Measurements from ENCODE around the gene ARHGEF16. TPM values are rescaled to one million over a fixed set of nuclear protein-coding genes. Genes with fewer than 3 reads are reported as not detected.

Gene ARHGEF16
- total RNA-seq, 4 donors from 2014 or later: 0.20 to 1.2 (median 0.63) TPM

GRCh38 chr1:3431686-3432085, 22.8 kb upstream of the ARHGEF16 start:
- intact Hi-C loops (cut with DNase I; ENCODE audit: low total_unique reads) (no loop called here), in situ Hi-C loops (cut with MboI; ENCODE audit: low sequenced_read_pairs in 4 of 4) (no loop called here)
- no peak overlapping the region for H3K27ac ChIP-seq
- no peak overlapping the region for H3K4me3 ChIP-seq
- no peaks in the 10 kb centered on the region for H3K36me3 ChIP-seq
- ATAC-seq: no peak
- DNase-seq: no peak
- H3K9me3 ChIP-seq: no peaks in the 10 kb centered on the region
- H3K27me3 ChIP-seq: peaks cover 6 to 9% (median 7%) of the 10 kb centered on the region in 3 donors
- TF ChIP-seq CTCF (IDR thresholded peaks at IDR 0.05 in 4 of 5, conservative IDR thresholded peaks at IDR 0.05 in 1 of 5) (no peak), POLR2A (IDR thresholded peaks at IDR 0.05) (no peak)
- no peaks in the 10 kb centered on the region for H3K4me1 ChIP-seq

- intact Hi-C loops (cut with DNase I; ENCODE audit: low total_unique reads) (no loop called here), in situ Hi-C loops (cut with MboI; ENCODE audit: low sequenced_read_pairs in 4 of 4) (no loop called here)
- DNase-seq (no peak), ATAC-seq (no peak)
- Histone ChIP-seq H3K27ac (no peak overlapping the region), H3K36me3 (no peaks in the 10 kb centered on the region), H3K4me1 (no peaks in the 10 kb centered on the region), H3K27me3 (peaks cover 7 to 11% (median 10%) of the 10 kb centered on the region in 3 donors), H3K9me3 (no peaks in the 10 kb centered on the region), H3K4me3 (no peak overlapping the region)
- TF ChIP-seq POLR2A (IDR thresholded peaks at IDR 0.05) (no peak), CTCF (IDR thresholded peaks at IDR 0.05 in 4 of 5, conservative IDR thresholded peaks at IDR 0.05 in 1 of 5) (no peak)
Measured at GRCh38 chr1:3432306-3432705, 22.2 kb upstream of the ARHGEF16 start.

GRCh38 chr1:3433076-3433475, 21.4 kb upstream of the ARHGEF16 start:
- H3K9me3 ChIP-seq: no peaks in the 10 kb centered on the region
- H3K36me3 ChIP-seq: no peaks in the 10 kb centered on the region
- intact Hi-C loops (cut with DNase I; ENCODE audit: low total_unique reads) (no loop called here), in situ Hi-C loops (cut with MboI; ENCODE audit: low sequenced_read_pairs in 4 of 4) (no loop called here)
- no peak for TF ChIP-seq POLR2A (IDR thresholded peaks at IDR 0.05)
- TF ChIP-seq CTCF (IDR thresholded peaks at IDR 0.05 in 4 of 5, conservative IDR thresholded peaks at IDR 0.05 in 1 of 5): no peak
- ATAC-seq (no peak), DNase-seq (no peak)
- H3K4me3 ChIP-seq: no peak overlapping the region
- no peak overlapping the region for H3K27ac ChIP-seq
- peaks cover 7 to 14% (median 14%) of the 10 kb centered on the region in 3 donors for H3K27me3 ChIP-seq
- no peaks in the 10 kb centered on the region for H3K4me1 ChIP-seq

GRCh38 chr1:3433596-3434320, 20.7 kb upstream of the ARHGEF16 start:
- H3K4me3 ChIP-seq: no peak overlapping the region
- in situ Hi-C loops (cut with MboI; ENCODE audit: low sequenced_read_pairs in 4 of 4): no loop called here
- H3K4me1 ChIP-seq: no peaks in the 10 kb centered on the region
- intact Hi-C loops (cut with DNase I; ENCODE audit: low total_unique reads): no loop called here
- no peaks in the 10 kb centered on the region for H3K36me3 ChIP-seq
- TF ChIP-seq POLR2A (IDR thresholded peaks at IDR 0.05) (no peak), CTCF (IDR thresholded peaks at IDR 0.05 in 4 of 5, conservative IDR thresholded peaks at IDR 0.05 in 1 of 5) (no peak)
- H3K27ac ChIP-seq: no peak overlapping the region
- H3K9me3 ChIP-seq: no peaks in the 10 kb centered on the region
- H3K27me3 ChIP-seq: peaks cover 7 to 14% (median 14%) of the 10 kb centered on the region in 3 donors
- no peak for ATAC-seq
- DNase-seq: no peak

All from gastrocnemius medialis (tissue), 4 donors.